Measurements from ENCODE around the gene SMOC2.

SMOC2 gene

GRCh38 chr6:168440520-168441433 is at the start of gene SMOC2:
SMOC2 (plus strand) TSS chr6:168441184; CDS start chr6:168441371, 187 bp downstream.
- no peak for DNase-seq (ENCODE audit: low spot score)

- DNase-seq (ENCODE audit: low spot score) = no peak
These were observed 47.7 kb upstream of the SMOC2 start for GRCh38 chr6:168393126-168393870.

- no peak for DNase-seq (ENCODE audit: low spot score)
These were observed 46.4 kb upstream of the SMOC2 start for GRCh38 chr6:168394606-168395005.

- DNase-seq (ENCODE audit: low spot score) = no peak
These were observed 45.0 kb upstream of the SMOC2 start for GRCh38 chr6:168395983-168396382.

- DNase-seq (ENCODE audit: low spot score) = no peak
These were observed 44.4 kb upstream of the SMOC2 start for GRCh38 chr6:168396561-168396960.

GRCh38 chr6:168397012-168397411 is 44.0 kb upstream of the SMOC2 start:
- DNase-seq (ENCODE audit: low spot score) = no peak

- no peak for DNase-seq (ENCODE audit: low spot score)
These were observed 40.9 kb upstream of the SMOC2 start for GRCh38 chr6:168400037-168400436.

- no peak for DNase-seq (ENCODE audit: low spot score)
These were observed 37.5 kb upstream of the SMOC2 start for GRCh38 chr6:168403370-168404005.

- DNase-seq (ENCODE audit: low spot score) = no peak
These were observed 36.4 kb upstream of the SMOC2 start for GRCh38 chr6:168404560-168404959.

- DNase-seq (ENCODE audit: low spot score) = no peak
These were observed 33.1 kb upstream of the SMOC2 start for GRCh38 chr6:168407842-168408241.

GRCh38 chr6:168408504-168409136 is 32.4 kb upstream of the SMOC2 start:
- DNase-seq (ENCODE audit: low spot score) = no peak

- no peak for DNase-seq (ENCODE audit: low spot score)
These were observed 30.9 kb upstream of the SMOC2 start for GRCh38 chr6:168410035-168410434.

- DNase-seq (ENCODE audit: low spot score) = no peak
These were observed 30.4 kb upstream of the SMOC2 start for GRCh38 chr6:168410554-168411011.

- DNase-seq (ENCODE audit: low spot score) = no peak
These were observed 29.9 kb upstream of the SMOC2 start for GRCh38 chr6:168411130-168411529.

GRCh38 chr6:168411793-168412192 is 29.2 kb upstream of the SMOC2 start:
- no peak for DNase-seq (ENCODE audit: low spot score)

- DNase-seq (ENCODE audit: low spot score) = no peak
These were observed 28.5 kb upstream of the SMOC2 start for GRCh38 chr6:168412456-168412855.

- no peak for DNase-seq (ENCODE audit: low spot score)
These were observed 27.8 kb upstream of the SMOC2 start for GRCh38 chr6:168413018-168413720.

- no peak for DNase-seq (ENCODE audit: low spot score)
These were observed 27.1 kb upstream of the SMOC2 start for GRCh38 chr6:168413856-168414255.

- DNase-seq (ENCODE audit: low spot score) = no peak
These were observed 26.5 kb upstream of the SMOC2 start for GRCh38 chr6:168414336-168415097.

GRCh38 chr6:168415098-168415992 is 25.6 kb upstream of the SMOC2 start:
- no peak for DNase-seq (ENCODE audit: low spot score)

Data from HuH-7 (cell line).